CD4-positive, alpha-beta T cell (primary cell): Measurements from ENCODE around the gene RBMS1. TPM values are rescaled to one million over a fixed set of nuclear protein-coding genes. Genes with fewer than 3 reads are reported as not detected.

ENCODE experiments used
- ATAC-seq: fragments of 200-7000 bp; cut with Tn5 transposase; one replicate; pipeline ENCODE4 v1.10.0; 2022; ENCODE audit warnings: mild to moderate bottlenecking; ENCODE audit not compliant: poor library complexity
- CTCF ChIA-PET: fragments of 350-600 bp; sonication (Branson Sonifier 250); formaldehyde crosslinking; loops from one replicate; lab custom pipeline; 2021; ENCODE audit warnings: antibody characterized with exemption, inconsistent platforms; lab: Charles Lee
- POLR2A ChIA-PET: fragments of 350-600 bp; sonication (Branson Sonifier 250); formaldehyde crosslinking; loops from one replicate; lab custom pipeline; 2021; ENCODE audit warnings: antibody characterized with exemption, inconsistent platforms; lab: Charles Lee
- DNase-seq, 14 experiments: peaks; one replicate each; pipeline ENCODE4 v3.0.0-alpha.2; 2013 to 2020; ENCODE audit warnings: mixed read lengths in 2 of 14
- H3K27ac ChIP-seq, 2 donors: one replicate each; pipeline versions ENCODE4 v1.5.1 to v1.7.0; 2013; ENCODE audit warnings: low read length in 2 of 2, low read depth in 1 of 2, mild to moderate bottlenecking in 1 of 2
- H3K27me3 ChIP-seq, 2 experiments: 1 replicate in 1 of 2; 2 replicates in 1 of 2; pipeline versions ENCODE4 v1.6.1 to v1.7.0; 2013; ENCODE audit warnings: low read length in 2 of 2, control low read depth in 1 of 2, mild to moderate bottlenecking in 1 of 2, moderate library complexity in 1 of 2; ENCODE audit not compliant: insufficient read depth in 2 of 2, control insufficient read depth in 1 of 2
- H3K36me3 ChIP-seq: one replicate; pipeline ENCODE4 v1.6.1; 2013; ENCODE audit warnings: low read length, control low read depth; ENCODE audit not compliant: insufficient read depth
- H3K4me1 ChIP-seq: one replicate; pipeline ENCODE4 v1.6.1; 2013; ENCODE audit warnings: low read length, control low read depth; ENCODE audit not compliant: insufficient read depth
- H3K4me3 ChIP-seq: one replicate; pipeline ENCODE4 v1.5.1; 2013; ENCODE audit warnings: mild to moderate bottlenecking, low read length, moderate library complexity
- H3K9me3 ChIP-seq, 2 experiments: 1 replicate in 1 of 2; 2 replicates in 1 of 2; pipeline versions ENCODE4 v1.6.1 to v1.7.0; 2013; ENCODE audit warnings: low read length in 2 of 2, mild to moderate bottlenecking in 2 of 2, control low read depth in 1 of 2, moderate library complexity in 1 of 2; ENCODE audit not compliant: control insufficient read depth in 1 of 2, insufficient read depth in 1 of 2
- H3K27ac Mint-ChIP-seq: one replicate; pipeline ENCODE4 v1.8.0; 2020; ENCODE audit warnings: mixed read lengths
- H3K27me3 Mint-ChIP-seq: one replicate; pipeline ENCODE4 v1.8.0; 2021; ENCODE audit warnings: mixed read lengths
- H3K36me3 Mint-ChIP-seq: one replicate; pipeline ENCODE4 v1.8.0; 2021; ENCODE audit warnings: low read depth, mixed read lengths
- H3K4me1 Mint-ChIP-seq: one replicate; pipeline ENCODE4 v1.8.0; 2021; ENCODE audit warnings: low read depth, mixed read lengths
- H3K4me3 Mint-ChIP-seq: one replicate; pipeline ENCODE4 v1.8.0; 2020; ENCODE audit warnings: mild to moderate bottlenecking, mixed read lengths
- H3K9me3 Mint-ChIP-seq: one replicate; pipeline ENCODE4 v1.8.0; 2020; ENCODE audit warnings: mixed read lengths
- CTCF ChIP-seq: fragments of 200-600 bp; IDR thresholded peaks from one replicate; pipeline ENCODE4 v1.8.0; 2022; ENCODE audit warnings: antibody characterized with exemption, mild to moderate bottlenecking
- intact Hi-C, 2 experiments: fragments of 100-400 bp; cut with DNase I in 1 of 2; cut with micrococcal nuclease in 1 of 2; formaldehyde crosslinking; loops; one replicate each; pipeline versions ENCODE4 v1.15.1 to v1.9.0; 2023 to 2025; cut with DNase I, micrococcal nuclease
- total RNA-seq, 174 experiments: library from RNA in 2 of 174; stranded (reverse) in 2 of 174; gene quantifications; one replicate each; pipeline ENCODE4 v1.2.3 and lab custom pipeline; 2021 to 2026

RBMS1 gene
- total RNA-seq, 2 experiments from 2014 or later = 88.6 to 90.3 TPM

DNA sequence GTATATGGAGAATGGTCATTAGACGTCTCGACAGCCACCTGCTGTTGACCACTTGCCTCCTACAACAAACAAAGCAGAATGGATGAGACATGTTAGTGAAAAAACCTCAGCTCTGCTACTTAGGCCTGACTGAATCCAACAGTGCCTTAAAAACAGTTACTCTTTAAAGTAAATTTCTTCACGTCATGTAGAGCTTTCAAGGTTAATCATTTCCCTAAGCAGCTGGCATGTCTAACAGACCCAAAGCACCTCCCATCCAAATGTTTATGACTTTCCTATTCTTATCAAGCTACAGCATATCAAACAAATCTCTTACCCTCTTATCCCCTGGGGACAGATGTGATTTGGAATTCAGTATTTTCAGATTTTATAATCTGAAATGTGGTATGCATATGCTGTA is 218.0 kb downstream of the RBMS1 start:
- Mint-ChIP-seq H3K27me3 (no peaks in the 10 kb centered on the region), H3K27ac (no peak overlapping the region), H3K36me3 (peaks cover 81% of the 10 kb centered on the region), H3K4me3 (no peak overlapping the region), H3K9me3 (no peaks in the 10 kb centered on the region), H3K4me1 (peaks cover 27% of the 10 kb centered on the region)
- no peak overlapping the region for H3K4me3 ChIP-seq
- H3K4me1 ChIP-seq = no peaks in the 10 kb centered on the region
- POLR2A ChIA-PET = no interaction called here
- peaks cover 61% of the 10 kb centered on the region for H3K36me3 ChIP-seq
- ATAC-seq = no peak
- no peaks in the 10 kb centered on the region for H3K9me3 ChIP-seq
- H3K27ac ChIP-seq = no peak overlapping the region
- CTCF ChIA-PET = no interaction called here
- intact Hi-C loops = no loop called here
- TF ChIP-seq CTCF = no peak
- DNase-seq = no peak
- no peaks in the 10 kb centered on the region for H3K27me3 ChIP-seq

- Histone ChIP-seq H3K4me3 (no peak overlapping the region), H3K36me3 (peaks cover 28% of the 10 kb centered on the region), H3K9me3 (no peaks in the 10 kb centered on the region), H3K27me3 (no peaks in the 10 kb centered on the region), H3K4me1 (peaks cover 16% of the 10 kb centered on the region), H3K27ac (no peak overlapping the region)
- ChIA-PET POLR2A (interaction anchor here (0.6 to 2.5 kb wide), 5 partner anchors 18 to 1742 kb away, joined by 3 to 8 read pairs (median 4); no protein-coding TSS in a partner anchor), CTCF (interaction anchor here (0.9 to 2.7 kb wide), 5 partner anchors 11 to 723 kb away, joined by 3 to 12 read pairs (median 4); no protein-coding TSS in a partner anchor)
- Mint-ChIP-seq H3K27ac (peak overlapping the region; percentile 96), H3K4me1 (peaks cover 29% of the 10 kb centered on the region), H3K4me3 (peak overlapping the region; percentile 81), H3K9me3 (no peaks in the 10 kb centered on the region), H3K36me3 (peaks cover 48% of the 10 kb centered on the region), H3K27me3 (no peaks in the 10 kb centered on the region)
- intact Hi-C loops = no loop called here
- no peak for TF ChIP-seq CTCF
- DNase-seq (peak in 1 of 14 experiments; percentile 13), ATAC-seq (no peak)
Measured at GRCh38 chr2:160271171-160272086, 222.2 kb downstream of the RBMS1 start.

- no peaks in the 10 kb centered on the region for H3K27me3 Mint-ChIP-seq
- peak overlapping the region; percentile 81 for H3K4me3 Mint-ChIP-seq
- intact Hi-C loops = no loop called here
- H3K9me3 ChIP-seq = no peaks in the 10 kb centered on the region
- H3K36me3 Mint-ChIP-seq = peaks cover 40% of the 10 kb centered on the region
- POLR2A ChIA-PET = interaction anchor here (0.7 to 2.5 kb wide), 8 partner anchors 13 to 106 kb away, joined by 3 to 8 read pairs (median 4); no protein-coding TSS in a partner anchor
- no peak overlapping the region for H3K4me3 ChIP-seq
- H3K4me1 Mint-ChIP-seq = peaks cover 37% of the 10 kb centered on the region
- ATAC-seq (no peak), DNase-seq (peak in 1 of 14 experiments; percentile 11)
- no peak for TF ChIP-seq CTCF
- peaks cover 23% of the 10 kb centered on the region for H3K4me1 ChIP-seq
- H3K36me3 ChIP-seq = peaks cover 20% of the 10 kb centered on the region
- peak overlapping the region; percentile 38 to 77 for H3K27ac ChIP-seq
- CTCF ChIA-PET = interaction anchor here (0.9 to 2.7 kb wide), 12 partner anchors 9 to 724 kb away, joined by 3 to 12 read pairs (median 4); no protein-coding TSS in a partner anchor
- H3K9me3 Mint-ChIP-seq = no peaks in the 10 kb centered on the region
- no peaks in the 10 kb centered on the region for H3K27me3 ChIP-seq
- H3K27ac Mint-ChIP-seq = peak overlapping the region; percentile 96
Measured at GRCh38 chr2:160270571-160271113, 223.0 kb downstream of the RBMS1 start.
